HepG2 (cell line): ENCODE data around the gene NSUN5. TPM values are rescaled to one million over a fixed set of nuclear protein-coding genes. Genes with fewer than 3 reads are reported as not detected.

ENCODE experiments used
- ARNTL ChIP-seq: sonication (generic); formaldehyde crosslinking; IDR thresholded peaks from 2 replicates; pipeline ENCODE4 v1.4.0; 2020; ENCODE audit warnings: mild to moderate bottlenecking, missing genetic modification reagents
- CTCF ChIP-seq: sonication (generic); formaldehyde crosslinking; IDR thresholded peaks from 2 replicates; pipeline ENCODE4 v1.5.0; 2020; ENCODE audit warnings: mild to moderate bottlenecking, missing genetic modification reagents, moderate library complexity
- ETS1 ChIP-seq: sonication (generic); formaldehyde crosslinking; IDR thresholded peaks from 2 replicates; pipeline ENCODE4 v1.4.0; 2020; ENCODE audit warnings: missing genetic modification reagents
- FOXK2 ChIP-seq: fragments of 450-650 bp; IDR thresholded peaks from 2 replicates; pipeline ENCODE4 v1.6.1; 2016
- GABPA ChIP-seq, 2 experiments: IDR thresholded peaks; 2 replicates each; pipeline ENCODE4 v1.6.1; 2011 to 2016; ENCODE audit warnings: low read depth in 2 of 2, low read length in 1 of 2, missing biosample characterization in 1 of 2, missing genetic modification characterization in 1 of 2
- MNT ChIP-seq: fragments of 450-650 bp; IDR thresholded peaks from 2 replicates; pipeline ENCODE4 v1.6.1; 2016
- SKI ChIP-seq: fragments of 450-650 bp; IDR thresholded peaks from one replicate; pipeline ENCODE4 v1.6.1; 2018; ENCODE audit warnings: mild to moderate bottlenecking; ENCODE audit not compliant: partially characterized antibody
- ZMYM4 ChIP-seq: sonication (generic); formaldehyde crosslinking; IDR thresholded peaks from 2 replicates; pipeline ENCODE4 v1.8.1; 2023; ENCODE audit warnings: mild to moderate bottlenecking, missing genetic modification reagents
- ZNF264 ChIP-seq: sonication (generic); formaldehyde crosslinking; IDR thresholded peaks from 2 replicates; pipeline ENCODE4 v1.4.0; 2020; ENCODE audit warnings: missing genetic modification reagents
- ZNF296 ChIP-seq: sonication (generic); formaldehyde crosslinking; conservative IDR thresholded peaks from 2 replicates; pipeline ENCODE4 v1.5.0; 2020; ENCODE audit warnings: mild to moderate bottlenecking, missing genetic modification reagents
- ZNF562 ChIP-seq: sonication (generic); formaldehyde crosslinking; IDR thresholded peaks from 2 replicates; pipeline ENCODE4 v1.8.0; 2022; ENCODE audit warnings: missing genetic modification reagents, borderline replicate concordance
- ZNF598 ChIP-seq: sonication (generic); formaldehyde crosslinking; IDR thresholded peaks from 2 replicates; pipeline ENCODE4 v1.5.1; 2020; ENCODE audit warnings: mild to moderate bottlenecking, missing genetic modification reagents, borderline replicate concordance
- ZNF616 ChIP-seq: sonication (generic); formaldehyde crosslinking; IDR thresholded peaks from 2 replicates; pipeline ENCODE4 v1.5.0; 2020; ENCODE audit warnings: low read depth, mild to moderate bottlenecking, missing genetic modification reagents
- polyA plus RNA-seq, 8 experiments: library from polyadenylated mRNA; depleted of rRNA in 3 of 8; stranded (reverse) in 7 of 8; unstranded in 1 of 8; fragments of >200 nt; fragmentation: Illumina TruSeq in 4 of 8; extraction: Trizol in 4 of 8; gene quantifications; 2 replicates each; pipeline versions ENCODE4 v1.2.1 to v1.2.3, GENCODE V29; 2011 to 2016; ENCODE audit warnings: low read depth in 4 of 8, missing spikeins in 1 of 8, mixed read lengths in 1 of 8; ENCODE audit not compliant: insufficient read depth in 1 of 8
- total RNA-seq, 5 experiments: library from RNA; depleted of rRNA; stranded (reverse); fragments of >200 nt; fragmentation: Illumina TruSeq; extraction: Trizol; gene quantifications; 2 replicates each; pipeline ENCODE4 v1.2.3, GENCODE V29; 2016; ENCODE audit warnings: low read depth in 1 of 5
- TF ChIP-seq, protein P1 (sequence below): sonication (generic); formaldehyde crosslinking; IDR thresholded peaks from 2 replicates; pipeline ENCODE4 v1.4.0; 2020; ENCODE audit warnings: mild to moderate bottlenecking, missing genetic modification reagents, borderline replicate concordance
- TF ChIP-seq, protein P2 (sequence below): sonication (generic); formaldehyde crosslinking; IDR thresholded peaks from 2 replicates; pipeline ENCODE4 v1.4.0; 2020; ENCODE audit warnings: mild to moderate bottlenecking, missing genetic modification reagents, borderline replicate concordance
- TF ChIP-seq, protein P3 (sequence below): conservative IDR thresholded peaks from 2 replicates; pipeline ENCODE4 v1.6.1; 2018; ENCODE audit warnings: missing genetic modification reagents

The NSUN5 gene
- total and polyA plus RNA-seq, 2 of the 13 experiments (the other 11 are each of a cell fraction or from before 2014, with no cell fraction given) = 19.9 to 35.8 TPM

DNA sequence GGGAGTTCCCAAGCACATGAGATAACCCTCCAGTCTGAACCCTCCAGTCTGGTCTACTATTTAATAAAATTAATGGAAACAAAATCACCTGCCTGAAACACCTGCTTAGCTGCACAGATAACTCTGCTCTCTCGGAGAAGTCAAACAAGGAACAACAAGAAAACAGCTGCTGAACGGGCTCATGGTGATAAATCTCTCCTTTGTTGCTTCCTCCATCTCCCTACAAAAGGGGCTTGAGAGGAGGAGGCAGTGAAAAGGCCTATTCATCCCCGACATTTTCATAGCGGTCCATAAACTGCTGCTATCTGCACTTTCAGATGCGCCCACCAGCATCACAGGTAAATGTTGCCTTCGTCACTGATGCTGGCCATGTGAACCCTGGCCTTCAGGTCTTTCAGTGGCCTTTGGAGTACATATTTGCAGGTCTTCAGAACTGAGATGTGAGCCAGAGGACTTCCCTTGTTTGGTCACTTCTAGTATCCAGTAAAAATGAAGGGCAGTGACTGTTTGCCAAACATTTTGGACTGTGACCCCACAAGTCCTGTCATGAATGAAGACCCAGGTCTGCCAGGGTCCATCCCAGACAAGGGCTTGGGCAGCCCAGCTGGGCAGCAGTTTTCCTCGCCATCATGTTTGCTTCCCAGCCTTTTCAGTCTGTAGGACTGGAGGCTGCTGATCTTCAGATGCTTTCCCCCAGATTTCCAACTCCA lies 35.2 kb upstream of the NSUN5 start (continued):
- TF ChIP-seq, protein P1, sequence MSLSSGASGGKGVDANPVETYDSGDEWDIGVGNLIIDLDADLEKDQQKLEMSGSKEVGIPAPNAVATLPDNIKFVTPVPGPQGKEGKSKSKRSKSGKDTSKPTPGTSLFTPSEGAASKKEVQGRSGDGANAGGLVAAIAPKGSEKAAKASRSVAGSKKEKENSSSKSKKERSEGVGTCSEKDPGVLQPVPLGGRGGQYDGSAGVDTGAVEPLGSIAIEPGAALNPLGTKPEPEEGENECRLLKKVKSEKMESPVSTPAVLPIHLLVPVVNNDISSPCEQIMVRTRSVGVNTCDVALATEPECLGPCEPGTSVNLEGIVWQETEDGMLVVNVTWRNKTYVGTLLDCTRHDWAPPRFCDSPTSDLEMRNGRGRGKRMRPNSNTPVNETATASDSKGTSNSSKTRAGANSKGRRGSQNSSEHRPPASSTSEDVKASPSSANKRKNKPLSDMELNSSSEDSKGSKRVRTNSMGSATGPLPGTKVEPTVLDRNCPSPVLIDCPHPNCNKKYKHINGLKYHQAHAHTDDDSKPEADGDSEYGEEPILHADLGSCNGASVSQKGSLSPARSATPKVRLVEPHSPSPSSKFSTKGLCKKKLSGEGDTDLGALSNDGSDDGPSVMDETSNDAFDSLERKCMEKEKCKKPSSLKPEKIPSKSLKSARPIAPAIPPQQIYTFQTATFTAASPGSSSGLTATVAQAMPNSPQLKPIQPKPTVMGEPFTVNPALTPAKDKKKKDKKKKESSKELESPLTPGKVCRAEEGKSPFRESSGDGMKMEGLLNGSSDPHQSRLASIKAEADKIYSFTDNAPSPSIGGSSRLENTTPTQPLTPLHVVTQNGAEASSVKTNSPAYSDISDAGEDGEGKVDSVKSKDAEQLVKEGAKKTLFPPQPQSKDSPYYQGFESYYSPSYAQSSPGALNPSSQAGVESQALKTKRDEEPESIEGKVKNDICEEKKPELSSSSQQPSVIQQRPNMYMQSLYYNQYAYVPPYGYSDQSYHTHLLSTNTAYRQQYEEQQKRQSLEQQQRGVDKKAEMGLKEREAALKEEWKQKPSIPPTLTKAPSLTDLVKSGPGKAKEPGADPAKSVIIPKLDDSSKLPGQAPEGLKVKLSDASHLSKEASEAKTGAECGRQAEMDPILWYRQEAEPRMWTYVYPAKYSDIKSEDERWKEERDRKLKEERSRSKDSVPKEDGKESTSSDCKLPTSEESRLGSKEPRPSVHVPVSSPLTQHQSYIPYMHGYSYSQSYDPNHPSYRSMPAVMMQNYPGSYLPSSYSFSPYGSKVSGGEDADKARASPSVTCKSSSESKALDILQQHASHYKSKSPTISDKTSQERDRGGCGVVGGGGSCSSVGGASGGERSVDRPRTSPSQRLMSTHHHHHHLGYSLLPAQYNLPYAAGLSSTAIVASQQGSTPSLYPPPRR = no peak
- TF ChIP-seq ARNTL (CRISPR knock-in tag) (no peak), ZNF562 (no peak), GABPA (IDR thresholded peaks at IDR 0.05; ENCODE audit: low read depth, low read length) (no peak), GABPA (CRISPR knock-in tag; IDR thresholded peaks at IDR 0.05; ENCODE audit: low read depth) (no peak), ZNF616 (CRISPR knock-in tag) (no peak), ZNF296 (CRISPR knock-in tag) (0 out of 2 replicates have a peak, but pooled peaks have one; percentile 29), ZMYM4 (CRISPR knock-in tag) (peak; percentile 45; the same call in 1 of the 2 replicates), FOXK2 (no peak), ZNF264 (CRISPR knock-in tag) (no peak), SKI (no peak), CTCF (CRISPR knock-in tag) (no peak), ETS1 (no peak), MNT (no peak), ZNF598 (CRISPR knock-in tag) (no peak)
- TF ChIP-seq, protein P2, sequence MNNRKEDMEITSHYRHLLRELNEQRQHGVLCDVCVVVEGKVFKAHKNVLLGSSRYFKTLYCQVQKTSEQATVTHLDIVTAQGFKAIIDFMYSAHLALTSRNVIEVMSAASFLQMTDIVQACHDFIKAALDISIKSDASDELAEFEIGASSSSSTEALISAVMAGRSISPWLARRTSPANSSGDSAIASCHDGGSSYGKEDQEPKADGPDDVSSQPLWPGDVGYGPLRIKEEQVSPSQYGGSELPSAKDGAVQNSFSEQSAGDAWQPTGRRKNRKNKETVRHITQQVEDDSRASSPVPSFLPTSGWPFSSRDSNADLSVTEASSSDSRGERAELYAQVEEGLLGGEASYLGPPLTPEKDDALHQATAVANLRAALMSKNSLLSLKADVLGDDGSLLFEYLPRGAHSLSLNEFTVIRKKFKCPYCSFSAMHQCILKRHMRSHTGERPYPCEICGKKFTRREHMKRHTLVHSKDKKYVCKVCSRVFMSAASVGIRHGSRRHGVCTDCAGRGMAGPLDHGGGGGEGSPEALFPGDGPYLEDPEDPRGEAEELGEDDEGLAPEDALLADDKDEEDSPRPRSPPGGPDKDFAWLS (CRISPR knock-in tag) = no peak
- TF ChIP-seq, protein P3, sequence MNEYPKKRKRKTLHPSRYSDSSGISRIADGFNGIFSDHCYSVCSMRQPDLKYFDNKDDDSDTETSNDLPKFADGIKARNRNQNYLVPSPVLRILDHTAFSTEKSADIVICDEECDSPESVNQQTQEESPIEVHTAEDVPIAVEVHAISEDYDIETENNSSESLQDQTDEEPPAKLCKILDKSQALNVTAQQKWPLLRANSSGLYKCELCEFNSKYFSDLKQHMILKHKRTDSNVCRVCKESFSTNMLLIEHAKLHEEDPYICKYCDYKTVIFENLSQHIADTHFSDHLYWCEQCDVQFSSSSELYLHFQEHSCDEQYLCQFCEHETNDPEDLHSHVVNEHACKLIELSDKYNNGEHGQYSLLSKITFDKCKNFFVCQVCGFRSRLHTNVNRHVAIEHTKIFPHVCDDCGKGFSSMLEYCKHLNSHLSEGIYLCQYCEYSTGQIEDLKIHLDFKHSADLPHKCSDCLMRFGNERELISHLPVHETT (CRISPR knock-in tag) = no peak
